Measurements from ENCODE around the gene ZMAT2.
A peak's percentile ranks its signal among the peaks of the same experiment; 100 is the strongest.
"Not testable (repeated sequence)": the region's sequence is repeated elsewhere in the genome, so short reads cannot be mapped to it uniquely, and the experiment has no call there.

ZMAT2 gene

GRCh38 chr5:140700177-140701144, at the start of gene ZMAT2:
Gene ZMAT2, plus strand, starts transcription at chr5:140700447. Its CDS starts 14 bp downstream, at chr5:140700461.
- no peaks in the 10 kb centered on the region for H3K27me3 Mint-ChIP-seq
- H3K27ac Mint-ChIP-seq = peak within 1 kb of the TSS; percentile 97
- H3K4me1 Mint-ChIP-seq (ENCODE audit: low read depth) = peaks cover 34% of the 10 kb centered on the region
- DNase-seq = peak; percentile 88
- H3K4me3 Mint-ChIP-seq = peak within 1 kb of the TSS; percentile 99
- H3K36me3 Mint-ChIP-seq (ENCODE audit: low read depth) = peaks cover 99% of the 10 kb centered on the region
- H3K9me3 Mint-ChIP-seq = no peaks in the 10 kb centered on the region

GRCh38 chr5:140658870-140659269, 41.4 kb upstream of the ZMAT2 start:
- no peaks in the 10 kb centered on the region for H3K9me3 Mint-ChIP-seq
- H3K4me3 Mint-ChIP-seq = no peak overlapping the region
- H3K27ac Mint-ChIP-seq = peak overlapping the region; percentile 2
- no peak for DNase-seq
- no peaks in the 10 kb centered on the region for H3K27me3 Mint-ChIP-seq
- H3K4me1 Mint-ChIP-seq (ENCODE audit: low read depth) = peaks cover 5% of the 10 kb centered on the region
- peaks cover 90% of the 10 kb centered on the region for H3K36me3 Mint-ChIP-seq (ENCODE audit: low read depth)

- Mint-ChIP-seq H3K36me3 (ENCODE audit: low read depth) (peaks cover 88% of the 10 kb centered on the region), H3K27ac (peak overlapping the region; percentile 22), H3K4me1 (ENCODE audit: low read depth) (peaks cover 15% of the 10 kb centered on the region)
- DNase-seq, H3K4me3 Mint-ChIP-seq, H3K27me3 Mint-ChIP-seq, H3K9me3 Mint-ChIP-seq: not testable (repeated sequence)
Observed at GRCh38 chr5:140660371-140660770, 39.9 kb upstream of the ZMAT2 start.

GRCh38 chr5:140664030-140664358, 36.3 kb upstream of the ZMAT2 start:
- peak overlapping the region; percentile 99 for H3K27ac Mint-ChIP-seq
- no peaks in the 10 kb centered on the region for H3K9me3 Mint-ChIP-seq
- no peaks in the 10 kb centered on the region for H3K27me3 Mint-ChIP-seq

GRCh38 chr5:140664359-140665119, 35.7 kb upstream of the ZMAT2 start, which contains the start of gene WDR55:
Gene WDR55, plus strand, starts transcription at chr5:140664904. Its CDS starts 9 bp downstream, at chr5:140664913.
- H3K27me3 Mint-ChIP-seq = no peaks in the 10 kb centered on the region
- no peaks in the 10 kb centered on the region for H3K9me3 Mint-ChIP-seq
- H3K4me1 Mint-ChIP-seq (ENCODE audit: low read depth) = peaks cover 38% of the 10 kb centered on the region
- DNase-seq = peak; percentile 96
- H3K4me3 Mint-ChIP-seq = peak within 1 kb of the TSS; percentile 99
- peak within 1 kb of the TSS; percentile 99 for H3K27ac Mint-ChIP-seq
- peaks cover 89% of the 10 kb centered on the region for H3K36me3 Mint-ChIP-seq (ENCODE audit: low read depth)

More at GRCh38 chr5:140664030-140664358, 36.3 kb upstream of the ZMAT2 start:
- H3K36me3 Mint-ChIP-seq (ENCODE audit: low read depth) = peaks cover 89% of the 10 kb centered on the region
- DNase-seq = no peak
- peaks cover 38% of the 10 kb centered on the region for H3K4me1 Mint-ChIP-seq (ENCODE audit: low read depth)
- H3K4me3 Mint-ChIP-seq = peak overlapping the region; percentile 99

- H3K9me3 Mint-ChIP-seq, DNase-seq, H3K27ac Mint-ChIP-seq, H3K27me3 Mint-ChIP-seq, H3K4me3 Mint-ChIP-seq: not testable (repeated sequence)
- Mint-ChIP-seq H3K36me3 (ENCODE audit: low read depth) (peaks cover 95% of the 10 kb centered on the region), H3K4me1 (ENCODE audit: low read depth) (peaks cover 20% of the 10 kb centered on the region)
Observed at GRCh38 chr5:140671035-140671434, 29.2 kb upstream of the ZMAT2 start.

GRCh38 chr5:140671472-140672125, 28.6 kb upstream of the ZMAT2 start:
- DNase-seq = no peak
- Mint-ChIP-seq H3K4me1 (ENCODE audit: low read depth) (peaks cover 16% of the 10 kb centered on the region), H3K9me3 (no peaks in the 10 kb centered on the region), H3K36me3 (ENCODE audit: low read depth) (peaks cover 97% of the 10 kb centered on the region), H3K27ac (peak overlapping the region; percentile 4), H3K27me3 (no peaks in the 10 kb centered on the region), H3K4me3 (no peak overlapping the region)

GRCh38 chr5:140672455-140673186, 27.6 kb upstream of the ZMAT2 start:
- peaks cover 97% of the 10 kb centered on the region for H3K36me3 Mint-ChIP-seq (ENCODE audit: low read depth)
- no peaks in the 10 kb centered on the region for H3K27me3 Mint-ChIP-seq
- no peaks in the 10 kb centered on the region for H3K9me3 Mint-ChIP-seq
- no peak overlapping the region for H3K4me3 Mint-ChIP-seq
- no peak for DNase-seq
- no peak overlapping the region for H3K27ac Mint-ChIP-seq
- peaks cover 6% of the 10 kb centered on the region for H3K4me1 Mint-ChIP-seq (ENCODE audit: low read depth)

- no peak for DNase-seq
- peaks cover 97% of the 10 kb centered on the region for H3K36me3 Mint-ChIP-seq (ENCODE audit: low read depth)
- peaks cover 2% of the 10 kb centered on the region for H3K4me1 Mint-ChIP-seq (ENCODE audit: low read depth)
- no peaks in the 10 kb centered on the region for H3K9me3 Mint-ChIP-seq
- no peaks in the 10 kb centered on the region for H3K27me3 Mint-ChIP-seq
- H3K27ac Mint-ChIP-seq = peak within 1 kb of the TSS; percentile 5
- H3K4me3 Mint-ChIP-seq = no peak within 1 kb of the TSS
Observed at GRCh38 chr5:140673187-140673976, 26.9 kb upstream of the ZMAT2 start, which contains the start of gene DND1. Gene DND1, minus strand, starts transcription at chr5:140673576. Its CDS starts 34 bp downstream, at chr5:140673542.

GRCh38 chr5:140674211-140674610, 26.0 kb upstream of the ZMAT2 start:
- Mint-ChIP-seq H3K4me1 (ENCODE audit: low read depth) (peaks cover 2% of the 10 kb centered on the region), H3K27me3 (no peaks in the 10 kb centered on the region), H3K36me3 (ENCODE audit: low read depth) (peaks cover 97% of the 10 kb centered on the region), H3K9me3 (no peaks in the 10 kb centered on the region), H3K27ac (peak overlapping the region; percentile 5), H3K4me3 (no peak overlapping the region)
- no peak for DNase-seq

GRCh38 chr5:140674629-140675028, 25.6 kb upstream of the ZMAT2 start:
- Mint-ChIP-seq H3K9me3 (no peaks in the 10 kb centered on the region), H3K27me3 (no peaks in the 10 kb centered on the region), H3K36me3 (ENCODE audit: low read depth) (peaks cover 97% of the 10 kb centered on the region), H3K4me1 (ENCODE audit: low read depth) (peaks cover 2% of the 10 kb centered on the region), H3K27ac (peak overlapping the region; percentile 73), H3K4me3 (no peak overlapping the region)
- no peak for DNase-seq

- Mint-ChIP-seq H3K4me1 (ENCODE audit: low read depth) (peaks cover 2% of the 10 kb centered on the region), H3K4me3 (no peak overlapping the region), H3K27ac (peak overlapping the region; percentile 11), H3K9me3 (no peaks in the 10 kb centered on the region), H3K36me3 (ENCODE audit: low read depth) (peaks cover 94% of the 10 kb centered on the region), H3K27me3 (no peaks in the 10 kb centered on the region)
- DNase-seq = no peak
Observed at GRCh38 chr5:140677947-140678346, 22.3 kb upstream of the ZMAT2 start.

- Mint-ChIP-seq H3K36me3 (ENCODE audit: low read depth) (peaks cover 93% of the 10 kb centered on the region), H3K27me3 (no peaks in the 10 kb centered on the region), H3K27ac (no peak overlapping the region), H3K9me3 (no peaks in the 10 kb centered on the region), H3K4me1 (ENCODE audit: low read depth) (peaks cover 2% of the 10 kb centered on the region), H3K4me3 (no peak overlapping the region)
- no peak for DNase-seq
Observed at GRCh38 chr5:140678993-140679392, 21.3 kb upstream of the ZMAT2 start.
